Dendritic cell treated with granulocyte-macrophage colony-stimulating factor and Interleukin-4, amounts not matched to agents 40 ng/mL and 50 ng/mL, for 4 days (primary cell): ENCODE results near the gene P2RX3.
"Not testable (repeated sequence)": the region's sequence is repeated elsewhere in the genome, so short reads cannot be mapped to it uniquely, and the experiment has no call there.

ENCODE experiments used
- H3K27ac Mint-ChIP-seq: one replicate; pipeline ENCODE4 v1.8.0; 2022; ENCODE audit warnings: mild to moderate bottlenecking, mixed read lengths
- H3K27me3 Mint-ChIP-seq: one replicate; pipeline ENCODE4 v1.8.0; 2022; ENCODE audit warnings: mild to moderate bottlenecking, mixed read lengths
- H3K36me3 Mint-ChIP-seq: one replicate; pipeline ENCODE4 v1.8.0; 2022; ENCODE audit warnings: low read depth, mixed read lengths
- H3K4me1 Mint-ChIP-seq: one replicate; pipeline ENCODE4 v1.8.0; 2022; ENCODE audit warnings: low read depth, mixed read lengths
- H3K4me3 Mint-ChIP-seq: one replicate; pipeline ENCODE4 v1.8.0; 2022; ENCODE audit warnings: mild to moderate bottlenecking, moderate library complexity, mixed read lengths
- H3K9me3 Mint-ChIP-seq: one replicate; pipeline ENCODE4 v1.8.0; 2022; ENCODE audit warnings: mixed read lengths
- intact Hi-C: fragments of 100-400 bp; cut with micrococcal nuclease; formaldehyde crosslinking; loops from one replicate; pipeline ENCODE4 v1.15.0; 2022

P2RX3 gene

DNA sequence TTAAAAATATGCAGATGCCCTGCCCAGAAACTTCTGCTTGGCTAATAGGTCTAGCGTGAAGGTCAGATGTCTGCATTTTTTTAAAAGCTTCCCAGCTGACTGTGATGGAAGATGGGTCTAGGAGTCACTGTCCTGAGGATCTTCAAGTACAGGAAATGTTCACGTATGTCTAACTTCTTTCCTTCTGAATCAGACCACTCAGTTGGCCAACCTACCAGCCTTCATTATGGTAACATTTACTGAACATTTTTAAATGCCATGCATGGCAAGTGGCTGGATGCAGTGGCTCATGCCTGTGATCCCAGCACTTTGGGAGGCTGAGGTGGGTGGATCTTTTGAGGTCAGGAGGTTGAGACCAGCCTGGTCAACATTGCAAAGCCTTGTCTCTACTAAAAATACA lies 53.4 kb downstream of the P2RX3 start:
- Mint-ChIP-seq H3K27ac (no peak overlapping the region), H3K4me3 (no peak overlapping the region), H3K36me3 (no peaks in the 10 kb centered on the region), H3K27me3 (peaks cover 4% of the 10 kb centered on the region), H3K9me3 (no peaks in the 10 kb centered on the region), H3K4me1 (peaks cover 17% of the 10 kb centered on the region)
- intact Hi-C loops = no loop called here

DNA sequence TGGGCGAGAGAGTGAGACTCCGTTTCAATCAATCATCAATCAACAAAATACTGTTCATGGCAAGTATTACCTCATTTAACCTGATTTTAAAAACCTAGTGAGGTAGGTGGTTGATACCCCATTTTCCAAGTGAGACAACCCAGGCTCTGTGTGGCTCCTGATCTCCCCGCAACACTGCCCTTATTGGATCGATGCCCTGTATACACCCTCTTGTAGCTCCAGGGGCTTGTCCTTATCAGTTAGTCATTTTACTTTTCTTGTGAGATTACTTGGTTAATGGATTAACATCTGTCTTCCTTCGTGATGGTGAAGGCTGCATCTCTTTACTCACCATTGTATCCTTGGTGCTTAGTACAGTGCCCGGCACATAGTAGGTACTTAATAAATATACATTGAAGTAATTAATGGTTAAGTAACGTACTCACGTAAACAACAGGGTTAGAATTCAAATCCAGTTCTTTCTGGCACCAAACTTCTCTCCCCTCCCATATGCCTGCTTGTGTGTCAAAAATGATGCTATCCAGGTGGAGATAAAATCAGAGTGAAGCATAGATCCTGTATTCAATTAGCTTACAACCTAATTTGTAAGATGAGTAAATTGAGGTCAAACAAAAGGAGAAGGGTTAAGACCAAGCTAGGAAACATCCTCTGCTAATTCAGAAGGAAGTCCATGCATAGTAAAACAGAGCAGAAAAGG lies 54.1 kb downstream of the P2RX3 start:
- Mint-ChIP-seq H3K27me3 (peaks cover 4% of the 10 kb centered on the region), H3K4me3 (no peak overlapping the region), H3K27ac (no peak overlapping the region), H3K4me1 (peaks cover 15% of the 10 kb centered on the region), H3K9me3 (no peaks in the 10 kb centered on the region), H3K36me3 (no peaks in the 10 kb centered on the region)
- intact Hi-C loops = no loop called here

DNA sequence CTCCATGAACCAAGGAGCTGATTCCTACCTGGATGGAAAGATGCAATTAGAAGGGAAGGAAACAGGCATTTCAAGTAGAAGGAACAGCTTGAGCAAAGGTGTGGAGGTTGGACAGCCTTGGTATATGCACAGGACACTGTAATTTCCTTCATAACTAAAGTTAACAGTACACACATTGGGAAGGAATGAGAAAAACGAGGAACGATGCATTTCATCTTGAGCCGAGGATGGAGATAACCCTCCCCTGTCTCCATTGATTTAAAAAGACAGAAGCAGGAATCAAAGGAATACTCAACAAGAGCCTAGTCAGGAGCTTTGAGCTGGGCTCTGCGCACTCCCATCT lies 54.6 kb downstream of the P2RX3 start:
- Mint-ChIP-seq H3K9me3 (no peaks in the 10 kb centered on the region), H3K27ac (no peak overlapping the region), H3K4me1 (peaks cover 10% of the 10 kb centered on the region), H3K4me3 (no peak overlapping the region), H3K36me3 (no peaks in the 10 kb centered on the region), H3K27me3 (peaks cover 4% of the 10 kb centered on the region)
- intact Hi-C loops = no loop called here

DNA sequence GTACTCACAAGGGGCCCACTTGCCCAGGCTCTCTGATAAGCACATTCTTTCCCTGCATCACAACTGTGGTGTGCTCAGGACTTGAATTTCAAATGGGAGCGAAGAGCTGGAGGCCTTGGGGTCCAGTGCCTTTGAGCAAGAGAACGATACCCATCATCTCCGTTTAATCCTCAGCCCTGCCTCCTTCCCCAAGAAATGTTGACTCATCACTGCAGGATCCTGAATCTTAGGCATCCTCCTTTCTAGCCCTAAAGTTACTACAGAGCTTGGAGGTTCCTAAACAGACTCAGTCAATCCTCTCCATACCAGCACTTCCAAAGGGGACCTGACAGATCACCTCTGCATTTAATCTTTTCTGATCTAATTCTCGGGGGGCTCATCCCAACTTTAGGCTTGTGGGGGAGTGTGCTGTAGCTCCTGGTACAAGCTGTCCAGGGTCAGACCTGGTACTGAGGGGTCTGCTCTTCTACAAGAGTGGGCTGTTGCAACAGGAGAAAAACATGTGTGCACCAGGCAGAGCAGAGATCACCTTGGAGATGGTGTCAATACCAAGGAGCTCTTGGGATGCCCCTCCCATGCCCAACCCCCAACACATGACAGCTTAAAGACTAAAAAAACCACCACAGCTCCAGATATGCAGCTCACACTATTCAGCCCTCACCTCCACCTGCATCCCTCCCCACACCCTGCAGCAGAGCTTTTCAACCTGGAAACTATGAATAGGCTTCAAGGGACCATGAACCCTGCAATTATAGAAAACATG lies 56.2 kb downstream of the P2RX3 start:
- Mint-ChIP-seq H3K36me3 (no peaks in the 10 kb centered on the region), H3K27ac (no peak overlapping the region), H3K4me3 (no peak overlapping the region), H3K4me1 (peaks cover 9% of the 10 kb centered on the region), H3K27me3 (peaks cover under 1% of the 10 kb centered on the region), H3K9me3 (no peaks in the 10 kb centered on the region)
- intact Hi-C loops = no loop called here

DNA sequence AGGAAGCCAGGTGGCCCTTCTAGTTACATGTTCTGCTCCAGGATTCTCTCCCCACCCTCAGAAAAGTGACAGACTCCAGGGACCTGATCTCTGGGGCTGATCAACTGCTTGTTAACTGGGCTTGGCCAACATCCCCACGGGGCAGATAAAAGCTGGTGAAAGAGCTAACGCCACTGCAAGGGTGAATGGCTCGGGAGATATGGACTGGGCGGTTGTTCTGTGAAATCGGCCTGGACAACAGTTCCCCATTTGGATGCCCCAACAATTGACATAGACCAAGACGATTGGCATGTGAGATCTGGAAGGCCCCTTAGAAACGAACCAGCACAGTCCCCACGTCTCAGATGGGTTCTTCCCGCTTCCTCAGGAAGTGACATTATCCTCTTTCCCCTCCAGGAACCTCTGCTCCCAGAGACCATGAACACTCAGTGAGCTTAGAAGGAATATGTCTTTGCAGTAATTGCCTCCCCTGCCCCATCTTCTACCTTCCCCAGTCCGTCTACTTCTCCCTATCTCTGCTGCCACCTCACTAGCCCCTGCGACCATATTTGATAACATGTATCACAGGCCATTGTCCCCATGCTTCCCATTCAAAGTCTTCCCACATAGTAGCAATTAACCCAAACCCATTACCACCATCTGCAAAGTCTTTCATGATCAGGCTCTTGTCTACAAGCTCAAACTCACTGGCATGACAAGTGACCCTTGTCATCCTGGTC lies 57.9 kb downstream of the P2RX3 start:
- intact Hi-C loops = no loop called here
- Mint-ChIP-seq H3K4me3 (no peak overlapping the region), H3K9me3 (no peaks in the 10 kb centered on the region), H3K36me3 (no peaks in the 10 kb centered on the region), H3K4me1 (peaks cover 8% of the 10 kb centered on the region), H3K27me3 (no peaks in the 10 kb centered on the region), H3K27ac (no peak overlapping the region)

DNA sequence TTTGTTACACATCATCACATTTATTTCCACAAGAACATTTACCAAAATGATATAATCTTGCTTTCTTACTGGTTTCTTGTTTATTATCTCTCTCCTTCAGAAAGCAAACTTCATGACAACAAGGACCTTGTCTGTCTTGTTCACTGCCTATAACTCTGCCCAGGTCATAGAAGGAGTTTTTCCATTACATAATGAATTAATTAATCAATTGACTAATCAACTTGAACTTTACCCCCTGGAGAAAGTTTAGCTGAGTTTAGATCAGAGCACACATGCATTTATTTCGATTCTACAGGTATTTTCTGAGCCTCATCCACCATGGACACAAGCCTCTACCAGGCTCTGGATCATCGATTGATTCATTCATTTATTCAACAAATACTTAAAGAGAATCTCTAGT lies 58.6 kb downstream of the P2RX3 start:
- no peak overlapping the region for H3K4me3 Mint-ChIP-seq
- intact Hi-C loops = no loop called here
- H3K27me3 Mint-ChIP-seq = no peaks in the 10 kb centered on the region
- H3K4me1 Mint-ChIP-seq = peaks cover 5% of the 10 kb centered on the region
- no peaks in the 10 kb centered on the region for H3K36me3 Mint-ChIP-seq
- H3K9me3 Mint-ChIP-seq = no peaks in the 10 kb centered on the region
- no peak overlapping the region for H3K27ac Mint-ChIP-seq

DNA sequence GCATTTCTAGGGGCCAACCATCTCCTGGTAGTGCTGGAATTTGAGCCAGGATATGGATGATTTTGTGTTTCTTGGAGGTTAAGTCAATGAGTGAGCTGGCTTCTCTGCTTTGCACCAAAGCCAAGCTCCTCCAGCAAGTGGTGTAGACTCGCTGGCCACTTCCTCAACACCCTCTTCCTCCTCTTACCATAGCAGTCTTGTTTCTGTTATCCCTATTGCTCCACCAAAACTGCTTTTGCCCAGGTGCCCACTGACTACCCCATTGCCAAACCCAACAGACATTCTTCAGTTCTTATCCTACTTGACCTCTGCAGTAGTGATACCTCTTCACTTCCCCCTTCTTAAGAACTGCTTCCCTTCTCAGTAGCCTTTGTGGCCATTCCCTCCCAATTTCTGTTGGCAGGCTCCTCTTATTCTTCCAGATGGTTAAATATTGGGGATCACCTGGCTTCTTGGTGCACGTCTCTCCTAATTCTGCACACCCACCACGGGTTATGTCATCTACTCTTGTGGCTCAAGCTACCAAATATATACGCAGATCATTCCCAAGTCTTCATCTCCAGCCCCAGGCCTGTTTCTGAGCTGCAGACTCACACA lies 59.3 kb downstream of the P2RX3 start:
- H3K36me3 Mint-ChIP-seq = no peaks in the 10 kb centered on the region
- no peaks in the 10 kb centered on the region for H3K4me1 Mint-ChIP-seq
- H3K27me3 Mint-ChIP-seq = no peaks in the 10 kb centered on the region
- no peaks in the 10 kb centered on the region for H3K9me3 Mint-ChIP-seq
- intact Hi-C loops = no loop called here
- no peak overlapping the region for H3K27ac Mint-ChIP-seq
- no peak overlapping the region for H3K4me3 Mint-ChIP-seq

DNA sequence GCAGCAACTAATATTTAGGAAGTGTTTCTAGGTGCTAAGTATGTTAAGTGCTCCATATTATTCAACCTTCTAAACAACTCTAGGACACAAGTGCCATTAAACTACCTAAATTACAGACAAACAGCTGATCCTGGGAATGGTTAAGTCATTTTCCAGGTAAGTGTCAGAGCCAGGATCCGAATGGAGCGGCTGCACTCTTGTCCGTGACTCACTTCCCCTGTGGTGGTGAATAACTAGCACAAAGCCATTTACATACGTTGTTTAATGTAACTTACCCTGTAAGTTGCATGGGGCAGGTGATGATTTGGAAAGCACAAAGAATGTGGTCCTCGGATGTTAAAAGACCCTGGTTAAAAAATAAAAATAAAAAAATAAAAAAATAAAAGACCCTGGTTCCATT lies 61.1 kb downstream of the P2RX3 start:
- Mint-ChIP-seq H3K4me3 (no peak overlapping the region), H3K27ac (no peak overlapping the region), H3K4me1 (peaks cover 14% of the 10 kb centered on the region), H3K9me3 (peaks cover 10% of the 10 kb centered on the region), H3K27me3 (no peaks in the 10 kb centered on the region), H3K36me3 (no peaks in the 10 kb centered on the region)
- intact Hi-C loops = no loop called here

DNA sequence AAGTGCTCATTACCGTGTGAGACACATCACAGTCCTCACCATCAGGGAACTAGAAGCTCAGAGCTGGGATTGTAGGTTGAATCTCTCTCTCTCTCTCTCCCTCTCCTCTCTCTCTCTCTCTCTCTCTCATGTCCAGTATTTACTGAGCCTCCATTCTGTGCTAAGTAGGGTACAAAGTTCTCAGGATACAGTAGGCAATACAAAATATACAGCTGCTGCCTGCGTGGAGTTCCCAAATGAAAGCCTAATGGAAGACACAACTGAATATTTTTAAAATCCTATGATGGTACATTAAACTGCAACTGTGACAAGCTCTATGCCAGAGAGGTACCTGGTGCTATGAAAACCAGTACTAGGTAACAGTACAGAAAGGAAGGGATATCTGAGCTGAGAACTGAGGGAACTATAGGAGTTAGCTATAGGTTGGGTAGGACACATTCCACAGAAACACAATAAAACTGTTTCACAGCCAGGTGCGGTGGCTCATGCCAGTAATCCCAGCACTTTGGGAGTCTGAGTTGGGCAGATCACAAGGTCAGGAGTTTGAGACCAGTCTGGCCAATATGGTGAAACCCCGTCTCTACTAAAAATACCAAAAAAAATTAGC lies 61.9 kb downstream of the P2RX3 start:
- Mint-ChIP-seq H3K27me3 (no peaks in the 10 kb centered on the region), H3K27ac (no peak overlapping the region), H3K9me3 (peaks cover 10% of the 10 kb centered on the region), H3K4me1 (peaks cover 23% of the 10 kb centered on the region), H3K4me3 (no peak overlapping the region), H3K36me3 (no peaks in the 10 kb centered on the region)
- intact Hi-C loops = no loop called here

DNA sequence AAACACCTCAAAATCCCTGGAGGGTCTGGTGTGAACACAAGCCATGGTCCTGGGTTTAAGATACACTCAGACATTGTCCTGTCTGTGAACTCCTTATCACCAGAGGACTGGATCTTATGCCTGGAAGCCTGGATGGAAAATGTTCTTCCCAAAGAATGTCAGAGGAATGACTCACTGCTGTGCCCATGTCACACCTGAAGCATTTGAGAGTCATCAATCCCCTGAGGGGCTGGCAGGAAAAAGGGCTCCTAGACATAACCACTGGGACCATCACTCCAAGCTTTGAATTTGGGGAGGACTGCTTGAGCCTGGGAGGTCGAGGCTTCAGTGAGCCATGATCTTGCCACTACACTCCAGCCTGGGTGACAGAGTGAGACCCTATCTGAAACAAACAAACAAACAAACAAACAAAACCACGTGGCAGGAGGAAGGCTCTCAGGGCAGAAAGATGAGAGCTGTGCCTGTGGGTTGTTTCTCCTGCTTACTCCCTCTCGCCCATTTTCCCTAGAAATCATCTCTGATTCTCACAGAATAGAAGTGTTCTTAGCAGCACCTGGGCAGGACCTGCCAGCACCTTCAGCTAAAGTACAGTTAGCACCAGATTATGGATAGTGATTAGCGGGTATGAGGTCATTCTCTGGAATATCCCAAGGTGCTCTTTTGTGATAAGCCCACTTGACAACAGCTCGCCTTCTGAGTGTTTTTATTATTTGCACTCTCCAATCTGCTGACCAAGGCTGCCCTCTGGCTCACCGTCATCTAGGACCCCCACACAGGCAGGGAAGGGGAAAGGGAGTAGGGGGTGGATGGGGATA lies 64.2 kb downstream of the P2RX3 start:
- intact Hi-C loops = no loop called here
- H3K9me3 Mint-ChIP-seq = peaks cover 10% of the 10 kb centered on the region
- H3K4me1 Mint-ChIP-seq = peaks cover 46% of the 10 kb centered on the region
- peaks cover 7% of the 10 kb centered on the region for H3K36me3 Mint-ChIP-seq
- no peak overlapping the region for H3K4me3 Mint-ChIP-seq
- no peaks in the 10 kb centered on the region for H3K27me3 Mint-ChIP-seq
- H3K27ac Mint-ChIP-seq = peak overlapping the region; percentile 70

DNA sequence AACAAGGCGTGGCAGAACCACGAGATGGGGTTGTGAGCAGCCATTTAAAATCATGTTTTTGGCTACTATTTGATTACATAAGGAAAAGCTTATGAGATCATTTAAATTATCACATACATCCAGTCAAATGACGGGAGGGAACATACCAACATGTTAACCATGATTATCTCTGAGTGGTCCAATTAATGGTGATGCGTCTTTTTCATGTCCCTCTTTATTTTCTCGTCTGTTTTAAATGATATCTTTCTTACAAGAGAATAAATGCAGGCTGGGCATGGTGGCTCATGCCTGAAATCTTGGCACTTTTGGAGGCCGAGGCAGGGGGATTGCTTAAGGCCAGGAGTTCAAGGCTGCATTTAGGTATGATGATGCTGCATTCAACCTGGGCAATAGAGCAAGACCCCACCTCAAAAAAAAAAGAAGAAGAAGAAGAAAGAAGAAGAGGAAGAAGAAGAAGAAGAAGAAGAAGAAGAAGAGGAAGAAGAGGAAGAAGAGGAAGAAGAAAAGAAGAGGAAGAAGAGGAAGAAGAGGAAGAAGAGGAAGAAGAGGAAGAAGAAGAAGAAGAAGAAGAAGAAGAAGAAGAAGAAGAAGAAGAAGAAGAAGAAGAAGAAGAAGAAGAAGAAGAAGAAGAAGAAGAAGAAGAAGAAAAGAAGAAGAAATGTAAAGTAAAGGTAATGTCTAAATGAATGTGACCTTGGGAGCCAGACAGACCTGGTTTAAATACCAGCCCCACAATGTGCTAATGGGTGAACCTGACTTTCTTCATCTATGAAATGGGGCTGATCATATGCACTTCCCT lies 65.0 kb downstream of the P2RX3 start:
- Mint-ChIP-seq H3K27ac (peak overlapping the region; percentile 70), H3K4me1 (peaks cover 49% of the 10 kb centered on the region), H3K9me3 (peaks cover 10% of the 10 kb centered on the region), H3K36me3 (peaks cover 15% of the 10 kb centered on the region)
- intact Hi-C loops, H3K4me3 Mint-ChIP-seq, H3K27me3 Mint-ChIP-seq: not testable (repeated sequence)

DNA sequence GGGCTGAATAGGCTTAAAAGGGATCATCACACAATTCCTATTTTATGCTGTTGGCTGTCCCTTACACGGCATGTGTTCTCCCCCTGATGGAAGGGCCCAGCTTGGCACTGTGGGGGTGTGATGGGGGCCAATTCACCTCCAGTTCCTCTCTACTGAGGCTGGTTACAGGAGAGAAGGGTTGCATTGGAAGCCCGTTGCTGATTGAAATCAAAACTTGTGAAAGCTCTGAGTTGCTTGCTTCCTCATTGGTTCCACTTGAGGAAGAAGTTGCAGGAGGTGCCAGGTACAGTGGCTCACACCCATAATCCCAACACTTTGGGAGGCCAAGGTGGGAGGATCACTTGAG lies 65.6 kb downstream of the P2RX3 start:
- intact Hi-C loops = no loop called here
- no peak overlapping the region for H3K4me3 Mint-ChIP-seq
- peaks cover 21% of the 10 kb centered on the region for H3K36me3 Mint-ChIP-seq
- peaks cover 49% of the 10 kb centered on the region for H3K4me1 Mint-ChIP-seq
- H3K9me3 Mint-ChIP-seq = peaks cover 10% of the 10 kb centered on the region
- no peak overlapping the region for H3K27ac Mint-ChIP-seq
- no peaks in the 10 kb centered on the region for H3K27me3 Mint-ChIP-seq
